Astrocyte of the cerebellum (primary cell): Measurements from ENCODE around the gene AKAP8.

Experiments used
- DNase-seq: peaks from one replicate; pipeline ENCODE4 v3.0.0-alpha.2; 2011; ENCODE audit warnings: low read depth
- H3K4me3 ChIP-seq: 2 replicates; pipeline ENCODE4 v1.5.1; 2011; ENCODE audit warnings: mild to moderate bottlenecking, low read depth, low read length, moderate library complexity
- in situ Hi-C: cut with HindIII; loops from 2 replicates; pipeline ENCODE4 v1.10.0; 2017; ENCODE audit warnings: low sequenced_read_pairs
- TF ChIP-seq, protein P1 (sequence below): IDR thresholded peaks from 2 replicates; pipeline ENCODE4 v1.5.1; 2012; ENCODE audit warnings: low read length, low read depth, moderate library complexity, mild to moderate bottlenecking; ENCODE audit errors: missing control alignments

The AKAP8 gene

DNA sequence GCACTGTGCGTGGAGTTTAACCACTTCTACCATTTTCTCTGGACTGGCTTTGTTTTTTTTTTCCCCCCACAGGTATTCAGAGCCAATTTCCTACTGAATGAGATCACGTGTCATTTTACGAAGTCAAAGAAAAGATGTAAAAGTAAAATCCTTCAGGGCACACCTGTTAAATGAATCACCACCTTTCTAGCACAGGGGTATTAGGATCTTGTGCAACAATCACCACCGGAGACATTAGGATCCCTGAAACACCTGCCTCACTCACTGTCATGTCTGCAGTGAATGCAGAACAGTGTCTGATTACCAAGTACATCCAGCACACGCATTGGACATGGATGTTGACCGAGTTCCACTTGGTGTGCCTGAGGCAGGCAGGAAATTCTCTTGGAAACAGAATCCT lies 64.5 kb downstream of the AKAP8 start:
- in situ Hi-C loops = no loop called here
- no peak overlapping the region for H3K4me3 ChIP-seq
- TF ChIP-seq, protein P1, sequence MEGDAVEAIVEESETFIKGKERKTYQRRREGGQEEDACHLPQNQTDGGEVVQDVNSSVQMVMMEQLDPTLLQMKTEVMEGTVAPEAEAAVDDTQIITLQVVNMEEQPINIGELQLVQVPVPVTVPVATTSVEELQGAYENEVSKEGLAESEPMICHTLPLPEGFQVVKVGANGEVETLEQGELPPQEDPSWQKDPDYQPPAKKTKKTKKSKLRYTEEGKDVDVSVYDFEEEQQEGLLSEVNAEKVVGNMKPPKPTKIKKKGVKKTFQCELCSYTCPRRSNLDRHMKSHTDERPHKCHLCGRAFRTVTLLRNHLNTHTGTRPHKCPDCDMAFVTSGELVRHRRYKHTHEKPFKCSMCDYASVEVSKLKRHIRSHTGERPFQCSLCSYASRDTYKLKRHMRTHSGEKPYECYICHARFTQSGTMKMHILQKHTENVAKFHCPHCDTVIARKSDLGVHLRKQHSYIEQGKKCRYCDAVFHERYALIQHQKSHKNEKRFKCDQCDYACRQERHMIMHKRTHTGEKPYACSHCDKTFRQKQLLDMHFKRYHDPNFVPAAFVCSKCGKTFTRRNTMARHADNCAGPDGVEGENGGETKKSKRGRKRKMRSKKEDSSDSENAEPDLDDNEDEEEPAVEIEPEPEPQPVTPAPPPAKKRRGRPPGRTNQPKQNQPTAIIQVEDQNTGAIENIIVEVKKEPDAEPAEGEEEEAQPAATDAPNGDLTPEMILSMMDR = no peak
- DNase-seq = no peak

DNA sequence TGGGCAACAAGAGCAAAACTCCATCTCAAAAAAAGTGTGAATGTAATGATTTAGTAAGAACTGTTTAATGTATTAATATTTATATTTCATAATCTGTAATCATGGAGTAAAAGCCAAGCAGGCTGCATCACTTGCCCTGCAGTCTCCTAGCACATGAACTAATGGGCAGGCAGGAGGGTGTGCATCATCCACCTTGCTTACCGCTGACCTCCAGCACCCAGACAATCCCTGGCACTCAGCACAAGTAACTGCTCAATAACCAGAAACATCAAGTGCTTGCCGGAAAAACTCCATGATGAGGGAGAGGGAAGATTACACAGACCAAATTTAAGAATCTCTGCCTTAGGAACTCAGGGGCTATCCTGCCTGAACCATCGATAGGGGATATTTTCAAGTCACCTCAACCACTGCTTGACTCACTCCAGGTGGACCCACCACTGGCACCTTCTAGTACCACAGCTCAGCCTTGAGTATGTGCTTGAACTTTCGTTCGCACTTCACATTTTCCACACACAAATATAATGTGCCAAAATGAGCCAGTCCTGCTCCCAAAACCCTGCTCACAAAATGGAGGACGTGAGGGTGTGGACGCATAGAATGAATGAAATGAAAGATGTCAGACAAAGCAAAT lies 65.8 kb downstream of the AKAP8 start:
- in situ Hi-C loops = no loop called here
- H3K4me3 ChIP-seq = no peak overlapping the region
- TF ChIP-seq, protein P1 = no peak
- DNase-seq = no peak

DNA sequence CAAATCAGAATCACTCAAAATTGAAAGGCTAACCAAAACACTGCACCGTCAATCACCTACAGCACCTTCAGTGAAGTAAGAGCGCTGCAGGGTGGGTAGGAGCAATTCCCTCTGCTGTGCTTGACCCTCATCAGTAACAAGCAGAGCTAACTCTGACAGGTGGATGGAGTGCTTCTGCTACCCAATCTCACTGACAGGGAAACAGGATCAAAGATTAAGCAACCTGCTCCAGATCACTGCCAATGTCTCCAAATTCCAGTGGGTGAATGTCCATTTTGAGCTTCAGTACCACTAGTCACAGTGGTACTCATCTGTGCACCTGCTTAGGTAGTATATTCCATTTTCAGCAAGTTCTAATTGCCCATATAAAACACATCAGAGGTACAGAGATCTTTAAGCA lies 72.4 kb downstream of the AKAP8 start:
- TF ChIP-seq, protein P1 = no peak
- H3K4me3 ChIP-seq = no peak overlapping the region
- DNase-seq = no peak
- in situ Hi-C loops = no loop called here

DNA sequence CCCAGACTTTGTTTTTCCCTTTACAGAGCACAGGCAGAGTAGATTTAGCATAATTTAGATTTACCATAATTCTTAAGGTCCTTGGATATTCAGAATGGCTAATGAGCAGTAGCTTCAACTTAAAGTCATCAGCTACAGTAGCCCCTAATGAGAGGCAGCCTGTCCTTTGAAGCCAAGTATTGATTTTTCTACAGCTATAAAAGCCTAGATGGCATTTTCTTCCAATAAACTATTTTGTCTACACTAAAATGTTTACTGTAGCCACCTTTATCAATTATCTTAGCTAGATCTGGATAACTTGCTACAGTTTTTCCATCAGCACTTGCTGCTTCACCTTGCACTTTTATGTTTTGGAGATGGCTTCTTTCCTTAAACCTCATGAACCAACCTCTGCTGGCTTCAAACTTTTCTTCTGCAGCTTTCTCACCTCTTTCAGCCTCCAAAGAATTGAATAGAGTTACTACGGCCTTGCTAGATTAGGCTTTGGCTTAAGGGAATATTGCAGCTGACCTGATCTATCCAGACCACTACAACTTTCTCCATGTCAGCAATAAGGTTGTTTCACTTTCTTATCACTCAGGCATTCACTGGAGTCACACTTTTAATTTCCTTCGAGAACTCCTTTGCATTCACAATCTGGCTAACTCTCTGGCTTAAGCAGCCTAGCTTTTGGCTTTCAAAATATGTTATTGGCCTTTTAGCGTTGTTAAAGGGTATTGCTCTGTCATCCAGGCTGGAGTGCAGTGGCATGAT lies 73.8 kb downstream of the AKAP8 start:
- DNase-seq = no peak
- in situ Hi-C loops = no loop called here
- H3K4me3 ChIP-seq = no peak overlapping the region
- TF ChIP-seq, protein P1 = no peak

DNA sequence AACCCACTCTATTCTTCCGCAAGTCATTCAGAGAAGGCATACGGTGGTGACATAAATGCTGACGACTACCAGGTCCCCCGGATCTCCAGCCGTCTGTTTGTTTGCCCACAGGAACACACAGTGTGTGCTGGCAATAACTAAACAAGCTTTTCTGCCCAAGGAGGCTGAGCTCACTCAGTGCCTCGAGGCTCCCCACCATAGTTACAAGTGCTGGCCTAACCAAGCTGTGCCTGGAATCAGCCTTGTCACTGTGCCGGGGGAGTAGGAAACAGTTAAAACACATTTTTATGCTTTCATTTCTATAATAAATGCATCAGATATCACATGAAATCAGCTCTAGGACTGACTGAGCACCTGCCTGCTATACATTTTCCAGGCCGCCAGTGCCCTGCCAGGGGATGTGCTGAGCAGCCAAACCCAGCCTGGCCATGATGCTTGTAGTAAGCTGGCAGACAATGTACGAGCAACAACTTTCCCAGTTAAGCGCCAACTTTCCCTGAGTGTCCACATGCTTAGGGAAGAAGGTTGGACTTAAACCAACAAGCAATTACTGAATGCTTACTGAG lies 75.4 kb downstream of the AKAP8 start:
- no peak for DNase-seq
- no peak overlapping the region for H3K4me3 ChIP-seq
- in situ Hi-C loops = loop anchor here (5.0 kb wide), 1 partner anchor 57 kb away; no protein-coding TSS in a partner anchor
- TF ChIP-seq, protein P1 = no peak
